ENCODE measurements around the gene ZFYVE28.
"Not testable (repeated sequence)": the region's sequence is repeated elsewhere in the genome, so short reads cannot be mapped to it uniquely, and the experiment has no call there.

ZFYVE28 gene

GRCh38 chr4:2417765-2418649, at the start of gene ZFYVE28:
ZFYVE28 (minus strand) TSS chr4:2418645; CDS start chr4:2418323, 322 bp downstream.
- no peak for FAIRE-seq

- FAIRE-seq, result not testable (repeated sequence)
Measured at GRCh38 chr4:2465544-2465943, 47.1 kb upstream of the ZFYVE28 start.

GRCh38 chr4:2465032-2465431, 46.6 kb upstream of the ZFYVE28 start:
- no peak for FAIRE-seq

- no peak for FAIRE-seq
Measured at GRCh38 chr4:2462992-2463762, 44.7 kb upstream of the ZFYVE28 start.

GRCh38 chr4:2462218-2462991, 44.0 kb upstream of the ZFYVE28 start:
- no peak for FAIRE-seq

- no peak for FAIRE-seq
Measured at GRCh38 chr4:2461246-2461960, 43.0 kb upstream of the ZFYVE28 start.

- no peak for FAIRE-seq
Measured at GRCh38 chr4:2459589-2460349, 41.3 kb upstream of the ZFYVE28 start.

GRCh38 chr4:2458546-2459491, 40.4 kb upstream of the ZFYVE28 start:
- no peak for FAIRE-seq

GRCh38 chr4:2457481-2458295, 39.2 kb upstream of the ZFYVE28 start:
- no peak for FAIRE-seq

- no peak for FAIRE-seq
Measured at GRCh38 chr4:2451821-2452785, 33.7 kb upstream of the ZFYVE28 start.

GRCh38 chr4:2451036-2451520, 32.6 kb upstream of the ZFYVE28 start:
- no peak for FAIRE-seq

GRCh38 chr4:2450394-2451035, 32.1 kb upstream of the ZFYVE28 start:
- no peak for FAIRE-seq

GRCh38 chr4:2449511-2450392, 31.3 kb upstream of the ZFYVE28 start:
- no peak for FAIRE-seq

- FAIRE-seq, result no peak
Measured at GRCh38 chr4:2449051-2449450, 30.6 kb upstream of the ZFYVE28 start.

GRCh38 chr4:2448589-2448988, 30.1 kb upstream of the ZFYVE28 start:
- no peak for FAIRE-seq
